Heart right ventricle (tissue), 16 donors: Measurements from ENCODE around the gene PRLR. TPM values are rescaled to one million over a fixed set of nuclear protein-coding genes. Genes with fewer than 3 reads are reported as not detected.

Experiments used
- ATAC-seq, 8 donors: fragments of 200-7000 bp; cut with Tn5 transposase; one replicate each; pipeline ENCODE4 v1.9.1; 2020; ENCODE audit warnings: mild to moderate bottlenecking in 8 of 8, moderate library complexity in 8 of 8, moderate number of reproducible peaks in 1 of 8
- DNase-seq, 2 donors: peaks; one replicate each; pipeline ENCODE4 v3.0.0-alpha.2; 2020
- H3K27ac ChIP-seq, 10 donors: fragments of 200-600 bp; sonication (generic) in 2 of 10; one replicate each; pipeline versions ENCODE4 v1.5.0 to v1.8.0; 2020 to 2022; ENCODE audit warnings: mild to moderate bottlenecking in 3 of 10
- H3K27me3 ChIP-seq, 7 donors: fragments of 200-600 bp; one replicate each; pipeline ENCODE4 v1.8.0; 2021 to 2022; ENCODE audit warnings: mild to moderate bottlenecking in 2 of 7
- H3K36me3 ChIP-seq, 9 donors: fragments of 200-600 bp; sonication (generic) in 1 of 9; one replicate each; pipeline versions ENCODE4 v1.5.0 to v1.8.0; 2020 to 2022; ENCODE audit warnings: mild to moderate bottlenecking in 2 of 9
- H3K4me1 ChIP-seq, 9 donors: fragments of 200-600 bp; sonication (generic) in 1 of 9; one replicate each; pipeline versions ENCODE4 v1.5.0 to v1.8.0; 2020 to 2022; ENCODE audit warnings: mild to moderate bottlenecking in 4 of 9
- H3K4me3 ChIP-seq, 10 donors: fragments of 200-600 bp; sonication (generic) in 2 of 10; one replicate each; pipeline versions ENCODE4 v1.5.0 to v1.8.0; 2020 to 2022; ENCODE audit warnings: mild to moderate bottlenecking in 7 of 10, moderate library complexity in 2 of 10
- H3K9me3 ChIP-seq, 11 donors: fragments of 200-600 bp in 10 of 11; sonication (generic) in 2 of 11; one replicate each; pipeline versions ENCODE4 v1.5.0 to v1.8.0; 2013 to 2022; ENCODE audit warnings: mild to moderate bottlenecking in 2 of 11, control low read depth in 1 of 11, moderate library complexity in 1 of 11
- CTCF ChIP-seq, 9 donors: fragments of 200-600 bp; sonication (generic) in 2 of 9; IDR thresholded peaks; one replicate each; pipeline versions ENCODE4 v1.5.0 to v1.8.0; 2021 to 2022; ENCODE audit warnings: antibody characterized with exemption in 9 of 9, mild to moderate bottlenecking in 5 of 9, moderate library complexity in 1 of 9
- WGBS, 2 donors: extraction: QIAGEN DNeasy Blood & Tissue Kit; methylation state at CpG; one replicate each; pipeline ENCODE4 v1.1.7; 2013; ENCODE audit warnings: inconsistent platforms in 1 of 2; 5-methylcytosine and 5-hydroxymethylcytosine counted together
- intact Hi-C, 10 donors: fragments of 100-400 bp; cut with DNase I; formaldehyde crosslinking; loops; one replicate each; pipeline versions ENCODE4 v1.11.1 to v1.14.2; 2022
- polyA plus RNA-seq, 2 donors: library from polyadenylated mRNA; stranded (reverse); fragments of 200-250 nt; gene quantifications; one replicate each; pipeline ENCODE4 v1.2.3, GENCODE V29; 2013
- total RNA-seq, 10 donors: library from RNA; stranded (reverse); fragmentation: NEBNext Ultra II Directional in 3 of 10; extraction: Animal tissue kit (Norgen Biotek cat#: 25700) in 3 of 10; gene quantifications; one replicate each; pipeline versions ENCODE4 v1.2.1 to v1.2.4, GENCODE V29; 2021 to 2023
- donor health status: Arrhythmogenic right ventricular cardiomyopathy.
- donor health status: ischemic (EF 13 %, LVEDD 7.1; RV severe dilation, severe dysfunction).
- donor health status: healthy with polysubstance abuse.
- donor health status: DM: no; HTN: yes; CAD: no.
- donor health status: DM: no; HTN: no; CAD: no.
- donor health status: ischemic (EF 25% LVEDD 6.9; RV normal size, moderate dysfunction).
- donor health status: ischemic (EF 25% LVEDD 5.7; RV mildly dilated, moderate dysfunction).
- donor health status: healthy.
- donor health status: DM: yes; HTN: yes; CAD: no.
- donor health status: Ischemic cardiomyopathy.
- donor health status: ischemic (EF 35%, LVEDD 5.7; RV mildly dilated, moderate dysfunction).
- donor health status: nonischemic (EF 11% LVEDD 7.7; RV severe dilation, severe dysfunction).
- donor health status: DM: yes; HTN: yes; CAD: no.
- donor health status: PGD.
- donor health status: ischemic (EF 29% LVEDD 5.4; RV normal size, mild dysfunction).
- donor health status: nonischemic (EF 23%, LVEDD 6.1; RV moderate dilation, normal function).

The PRLR gene
- total and polyA plus RNA-seq, 12 donors: 0.04 to 1.3 (median 0.47) TPM

- TF ChIP-seq CTCF (IDR thresholded peaks at IDR 0.05): peak; percentile 30 to 72 (median 63)
- Histone ChIP-seq H3K4me1 (no peaks in the 10 kb centered on the region), H3K4me3 (no peak overlapping the region), H3K27ac (no peak overlapping the region), H3K9me3 (no peaks in the 10 kb centered on the region), H3K36me3 (no peaks in the 10 kb centered on the region), H3K27me3 (no peaks in the 10 kb centered on the region)
- intact Hi-C loops: loop anchor here in 9 of 10 donors (5.0 to 10.0 kb wide), 6 partner anchors 93 to 838 kb away; no protein-coding TSS in a partner anchor
- WGBS, 2 donors: 68 to 71% methylated on average over 7 of the region's 7 CpGs
- ATAC-seq (no peak), DNase-seq (peak in 1 of 2 donors; percentile 23)
Measured at GRCh38 chr5:35089334-35090314, 140.7 kb downstream of the PRLR start.

GRCh38 chr5:35087991-35088390, 142.3 kb downstream of the PRLR start:
- ATAC-seq (no peak), DNase-seq (no peak)
- no peaks in the 10 kb centered on the region for H3K27me3 ChIP-seq
- H3K4me1 ChIP-seq: no peaks in the 10 kb centered on the region
- 74 to 79% methylated on average over 3 of the region's 3 CpGs for WGBS, 2 donors
- TF ChIP-seq CTCF (IDR thresholded peaks at IDR 0.05): no peak
- H3K4me3 ChIP-seq: no peak overlapping the region
- intact Hi-C loops: loop anchor here in 4 of 10 donors (5.0 to 10.0 kb wide), 3 partner anchors 99 to 839 kb away; no protein-coding TSS in a partner anchor
- no peaks in the 10 kb centered on the region for H3K36me3 ChIP-seq
- no peaks in the 10 kb centered on the region for H3K9me3 ChIP-seq
- no peak overlapping the region for H3K27ac ChIP-seq

GRCh38 chr5:35083150-35083549, 147.1 kb downstream of the PRLR start:
- DNase-seq: no peak
- peaks cover 0 to 6% (median 0%) of the 10 kb centered on the region in 11 donors for H3K9me3 ChIP-seq
- no peaks in the 10 kb centered on the region for H3K4me1 ChIP-seq
- H3K4me3 ChIP-seq: no peak overlapping the region
- H3K36me3 ChIP-seq: no peaks in the 10 kb centered on the region
- H3K27ac ChIP-seq: no peak overlapping the region
- no peak for TF ChIP-seq CTCF (IDR thresholded peaks at IDR 0.05)
- ATAC-seq: no peak
- no peaks in the 10 kb centered on the region for H3K27me3 ChIP-seq
- intact Hi-C loops: loop anchor here in 1 of 10 donors (10.0 kb wide), 1 partner anchor 842 kb away; no protein-coding TSS in a partner anchor
- 75 to 79% methylated on average over 3 of the region's 3 CpGs for WGBS, 2 donors

- H3K4me1 ChIP-seq: no peaks in the 10 kb centered on the region
- no peaks in the 10 kb centered on the region for H3K27me3 ChIP-seq
- H3K9me3 ChIP-seq: peaks cover 0 to 6% (median 0%) of the 10 kb centered on the region in 11 donors
- intact Hi-C loops: loop anchor here in 1 of 10 donors (10.0 kb wide), 1 partner anchor 842 kb away; no protein-coding TSS in a partner anchor
- TF ChIP-seq CTCF (IDR thresholded peaks at IDR 0.05): no peak
- H3K27ac ChIP-seq: no peak overlapping the region
- no peak for DNase-seq
- H3K36me3 ChIP-seq: no peaks in the 10 kb centered on the region
- H3K4me3 ChIP-seq: no peak overlapping the region
- WGBS, 2 donors: 92 to 93% methylated on average over 3 of the region's 3 CpGs
- no peak for ATAC-seq
Measured at GRCh38 chr5:35082530-35082929, 147.8 kb downstream of the PRLR start.
